HEK293 (cell line): ENCODE data around the gene WDR45B.

Experiments used
- BCL11A ChIP-seq: fragments of 450-650 bp; formaldehyde crosslinking; IDR thresholded peaks from 2 replicates; pipeline ENCODE4 v1.5.1; 2016; ENCODE audit warnings: low read depth, missing biosample characterization, missing genetic modification characterization
- GFI1B ChIP-seq: fragments of 450-650 bp; formaldehyde crosslinking; IDR thresholded peaks from 2 replicates; pipeline ENCODE4 v1.5.1; 2016; ENCODE audit warnings: missing biosample characterization, missing genetic modification characterization
- KLF1 ChIP-seq: fragments of 450-650 bp; formaldehyde crosslinking; IDR thresholded peaks from 2 replicates; pipeline ENCODE4 v1.5.1; 2016; ENCODE audit warnings: missing biosample characterization, missing genetic modification characterization
- KLF9 ChIP-seq: fragments of 450-650 bp; formaldehyde crosslinking; IDR thresholded peaks from 2 replicates; pipeline ENCODE4 v1.5.1; 2016; ENCODE audit warnings: missing biosample characterization, missing genetic modification characterization, low read depth
- ZNF311 ChIP-seq: fragments of 450-650 bp; formaldehyde crosslinking; IDR thresholded peaks from 2 replicates; pipeline ENCODE4 v1.5.1; 2017; ENCODE audit warnings: missing biosample characterization, missing genetic modification characterization, borderline replicate concordance
- ZNF324 ChIP-seq: fragments of 450-650 bp; formaldehyde crosslinking; IDR thresholded peaks from 2 replicates; pipeline ENCODE4 v1.5.1; 2016; ENCODE audit warnings: missing biosample characterization, missing genetic modification characterization
- ZNF529 ChIP-seq: fragments of 450-650 bp; formaldehyde crosslinking; IDR thresholded peaks from 2 replicates; pipeline ENCODE4 v1.5.1; 2017; ENCODE audit warnings: missing genetic modification characterization, missing biosample characterization; ENCODE audit not compliant: insufficient replicate concordance
- ZNF626 ChIP-seq: fragments of 450-650 bp; sonication (Bioruptor Pico); formaldehyde crosslinking; IDR thresholded peaks from 2 replicates; pipeline ENCODE4 v1.5.1; 2018; ENCODE audit warnings: missing biosample characterization, missing genetic modification characterization, inconsistent platforms
- ZNF791 ChIP-seq: fragments of 450-650 bp; formaldehyde crosslinking; IDR thresholded peaks from 2 replicates; pipeline ENCODE4 v1.5.1; 2016; ENCODE audit warnings: missing biosample characterization, missing genetic modification characterization
- TF ChIP-seq, protein P1 (sequence below): fragments of 450-650 bp; formaldehyde crosslinking; IDR thresholded peaks from 2 replicates; pipeline ENCODE4 v1.5.1; 2016; ENCODE audit warnings: missing biosample characterization, missing genetic modification characterization, borderline replicate concordance
- TF ChIP-seq, protein P2 (sequence below): fragments of 450-650 bp; formaldehyde crosslinking; IDR thresholded peaks from 2 replicates; pipeline ENCODE4 v1.5.1; 2016; ENCODE audit warnings: missing biosample characterization, missing genetic modification characterization
- TF ChIP-seq, protein P3 (sequence below): fragments of 450-650 bp; formaldehyde crosslinking; IDR thresholded peaks from 2 replicates; pipeline ENCODE4 v1.5.1; 2016; ENCODE audit warnings: missing biosample characterization, missing genetic modification characterization
- TF ChIP-seq, protein P4 (sequence below): fragments of 450-650 bp; formaldehyde crosslinking; IDR thresholded peaks from 2 replicates; pipeline ENCODE4 v1.5.1; 2017; ENCODE audit warnings: missing biosample characterization, mild to moderate bottlenecking, missing genetic modification characterization, moderate library complexity
- TF ChIP-seq, protein P5 (sequence below): fragments of 450-650 bp; formaldehyde crosslinking; IDR thresholded peaks from 2 replicates; pipeline ENCODE4 v1.5.1; 2016; ENCODE audit warnings: missing biosample characterization, missing genetic modification characterization

DNA sequence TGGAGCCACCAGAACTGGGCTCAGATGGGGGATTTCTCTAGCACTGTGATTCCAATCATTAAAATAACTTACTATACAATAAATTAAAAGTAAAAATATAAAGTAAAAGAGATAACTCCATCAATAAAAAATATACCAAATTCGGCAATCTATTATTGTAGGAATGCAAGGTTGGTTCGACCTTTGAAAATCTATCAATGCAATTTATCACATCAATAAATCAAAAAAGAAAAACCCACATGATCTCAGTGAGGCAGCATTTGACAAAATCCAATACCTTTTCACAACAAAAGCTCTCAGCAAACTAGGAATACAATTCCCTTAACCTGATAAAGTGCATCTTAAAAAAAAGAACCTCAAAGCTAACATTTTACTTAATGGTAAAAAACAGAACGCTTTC is 33.3 kb upstream of the WDR45B start:
- TF ChIP-seq, protein P1, sequence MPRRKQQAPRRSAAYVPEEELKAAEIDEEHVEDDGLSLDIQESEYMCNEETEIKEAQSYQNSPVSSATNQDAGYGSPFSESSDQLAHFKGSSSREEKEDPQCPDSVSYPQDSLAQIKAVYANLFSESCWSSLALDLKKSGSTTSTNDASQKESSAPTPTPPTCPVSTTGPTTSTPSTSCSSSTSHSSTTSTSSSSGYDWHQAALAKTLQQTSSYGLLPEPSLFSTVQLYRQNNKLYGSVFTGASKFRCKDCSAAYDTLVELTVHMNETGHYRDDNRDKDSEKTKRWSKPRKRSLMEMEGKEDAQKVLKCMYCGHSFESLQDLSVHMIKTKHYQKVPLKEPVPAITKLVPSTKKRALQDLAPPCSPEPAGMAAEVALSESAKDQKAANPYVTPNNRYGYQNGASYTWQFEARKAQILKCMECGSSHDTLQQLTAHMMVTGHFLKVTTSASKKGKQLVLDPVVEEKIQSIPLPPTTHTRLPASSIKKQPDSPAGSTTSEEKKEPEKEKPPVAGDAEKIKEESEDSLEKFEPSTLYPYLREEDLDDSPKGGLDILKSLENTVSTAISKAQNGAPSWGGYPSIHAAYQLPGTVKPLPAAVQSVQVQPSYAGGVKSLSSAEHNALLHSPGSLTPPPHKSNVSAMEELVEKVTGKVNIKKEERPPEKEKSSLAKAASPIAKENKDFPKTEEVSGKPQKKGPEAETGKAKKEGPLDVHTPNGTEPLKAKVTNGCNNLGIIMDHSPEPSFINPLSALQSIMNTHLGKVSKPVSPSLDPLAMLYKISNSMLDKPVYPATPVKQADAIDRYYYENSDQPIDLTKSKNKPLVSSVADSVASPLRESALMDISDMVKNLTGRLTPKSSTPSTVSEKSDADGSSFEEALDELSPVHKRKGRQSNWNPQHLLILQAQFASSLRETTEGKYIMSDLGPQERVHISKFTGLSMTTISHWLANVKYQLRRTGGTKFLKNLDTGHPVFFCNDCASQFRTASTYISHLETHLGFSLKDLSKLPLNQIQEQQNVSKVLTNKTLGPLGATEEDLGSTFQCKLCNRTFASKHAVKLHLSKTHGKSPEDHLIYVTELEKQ (tag by site-specific recombination), result no peak
- TF ChIP-seq, protein P2, sequence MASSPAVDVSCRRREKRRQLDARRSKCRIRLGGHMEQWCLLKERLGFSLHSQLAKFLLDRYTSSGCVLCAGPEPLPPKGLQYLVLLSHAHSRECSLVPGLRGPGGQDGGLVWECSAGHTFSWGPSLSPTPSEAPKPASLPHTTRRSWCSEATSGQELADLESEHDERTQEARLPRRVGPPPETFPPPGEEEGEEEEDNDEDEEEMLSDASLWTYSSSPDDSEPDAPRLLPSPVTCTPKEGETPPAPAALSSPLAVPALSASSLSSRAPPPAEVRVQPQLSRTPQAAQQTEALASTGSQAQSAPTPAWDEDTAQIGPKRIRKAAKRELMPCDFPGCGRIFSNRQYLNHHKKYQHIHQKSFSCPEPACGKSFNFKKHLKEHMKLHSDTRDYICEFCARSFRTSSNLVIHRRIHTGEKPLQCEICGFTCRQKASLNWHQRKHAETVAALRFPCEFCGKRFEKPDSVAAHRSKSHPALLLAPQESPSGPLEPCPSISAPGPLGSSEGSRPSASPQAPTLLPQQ (tag by site-specific recombination), result no peak
- TF ChIP-seq ZNF311, result no peak
- TF ChIP-seq, protein P3, sequence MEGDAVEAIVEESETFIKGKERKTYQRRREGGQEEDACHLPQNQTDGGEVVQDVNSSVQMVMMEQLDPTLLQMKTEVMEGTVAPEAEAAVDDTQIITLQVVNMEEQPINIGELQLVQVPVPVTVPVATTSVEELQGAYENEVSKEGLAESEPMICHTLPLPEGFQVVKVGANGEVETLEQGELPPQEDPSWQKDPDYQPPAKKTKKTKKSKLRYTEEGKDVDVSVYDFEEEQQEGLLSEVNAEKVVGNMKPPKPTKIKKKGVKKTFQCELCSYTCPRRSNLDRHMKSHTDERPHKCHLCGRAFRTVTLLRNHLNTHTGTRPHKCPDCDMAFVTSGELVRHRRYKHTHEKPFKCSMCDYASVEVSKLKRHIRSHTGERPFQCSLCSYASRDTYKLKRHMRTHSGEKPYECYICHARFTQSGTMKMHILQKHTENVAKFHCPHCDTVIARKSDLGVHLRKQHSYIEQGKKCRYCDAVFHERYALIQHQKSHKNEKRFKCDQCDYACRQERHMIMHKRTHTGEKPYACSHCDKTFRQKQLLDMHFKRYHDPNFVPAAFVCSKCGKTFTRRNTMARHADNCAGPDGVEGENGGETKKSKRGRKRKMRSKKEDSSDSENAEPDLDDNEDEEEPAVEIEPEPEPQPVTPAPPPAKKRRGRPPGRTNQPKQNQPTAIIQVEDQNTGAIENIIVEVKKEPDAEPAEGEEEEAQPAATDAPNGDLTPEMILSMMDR (tag by site-specific recombination), result no peak
- TF ChIP-seq ZNF626, result no peak
- no peak for TF ChIP-seq ZNF529 (tag by site-specific recombination)
- no peak for TF ChIP-seq ZNF324 (tag by site-specific recombination)
- TF ChIP-seq GFI1B (tag by site-specific recombination), result no peak
- TF ChIP-seq ZNF791 (tag by site-specific recombination), result no peak
- TF ChIP-seq KLF9 (tag by site-specific recombination), result no peak
- no peak for TF ChIP-seq KLF1 (tag by site-specific recombination)
- TF ChIP-seq, protein P4, sequence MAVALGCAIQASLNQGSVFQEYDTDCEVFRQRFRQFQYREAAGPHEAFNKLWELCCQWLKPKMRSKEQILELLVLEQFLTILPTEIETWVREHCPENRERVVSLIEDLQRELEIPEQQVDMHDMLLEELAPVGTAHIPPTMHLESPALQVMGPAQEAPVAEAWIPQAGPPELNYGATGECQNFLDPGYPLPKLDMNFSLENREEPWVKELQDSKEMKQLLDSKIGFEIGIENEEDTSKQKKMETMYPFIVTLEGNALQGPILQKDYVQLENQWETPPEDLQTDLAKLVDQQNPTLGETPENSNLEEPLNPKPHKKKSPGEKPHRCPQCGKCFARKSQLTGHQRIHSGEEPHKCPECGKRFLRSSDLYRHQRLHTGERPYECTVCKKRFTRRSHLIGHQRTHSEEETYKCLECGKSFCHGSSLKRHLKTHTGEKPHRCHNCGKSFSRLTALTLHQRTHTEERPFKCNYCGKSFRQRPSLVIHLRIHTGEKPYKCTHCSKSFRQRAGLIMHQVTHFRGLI, result no peak
- TF ChIP-seq, protein P5, sequence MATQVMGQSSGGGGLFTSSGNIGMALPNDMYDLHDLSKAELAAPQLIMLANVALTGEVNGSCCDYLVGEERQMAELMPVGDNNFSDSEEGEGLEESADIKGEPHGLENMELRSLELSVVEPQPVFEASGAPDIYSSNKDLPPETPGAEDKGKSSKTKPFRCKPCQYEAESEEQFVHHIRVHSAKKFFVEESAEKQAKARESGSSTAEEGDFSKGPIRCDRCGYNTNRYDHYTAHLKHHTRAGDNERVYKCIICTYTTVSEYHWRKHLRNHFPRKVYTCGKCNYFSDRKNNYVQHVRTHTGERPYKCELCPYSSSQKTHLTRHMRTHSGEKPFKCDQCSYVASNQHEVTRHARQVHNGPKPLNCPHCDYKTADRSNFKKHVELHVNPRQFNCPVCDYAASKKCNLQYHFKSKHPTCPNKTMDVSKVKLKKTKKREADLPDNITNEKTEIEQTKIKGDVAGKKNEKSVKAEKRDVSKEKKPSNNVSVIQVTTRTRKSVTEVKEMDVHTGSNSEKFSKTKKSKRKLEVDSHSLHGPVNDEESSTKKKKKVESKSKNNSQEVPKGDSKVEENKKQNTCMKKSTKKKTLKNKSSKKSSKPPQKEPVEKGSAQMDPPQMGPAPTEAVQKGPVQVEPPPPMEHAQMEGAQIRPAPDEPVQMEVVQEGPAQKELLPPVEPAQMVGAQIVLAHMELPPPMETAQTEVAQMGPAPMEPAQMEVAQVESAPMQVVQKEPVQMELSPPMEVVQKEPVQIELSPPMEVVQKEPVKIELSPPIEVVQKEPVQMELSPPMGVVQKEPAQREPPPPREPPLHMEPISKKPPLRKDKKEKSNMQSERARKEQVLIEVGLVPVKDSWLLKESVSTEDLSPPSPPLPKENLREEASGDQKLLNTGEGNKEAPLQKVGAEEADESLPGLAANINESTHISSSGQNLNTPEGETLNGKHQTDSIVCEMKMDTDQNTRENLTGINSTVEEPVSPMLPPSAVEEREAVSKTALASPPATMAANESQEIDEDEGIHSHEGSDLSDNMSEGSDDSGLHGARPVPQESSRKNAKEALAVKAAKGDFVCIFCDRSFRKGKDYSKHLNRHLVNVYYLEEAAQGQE (tag by site-specific recombination), result no peak
- TF ChIP-seq BCL11A, result no peak
